Measurements from ENCODE around the gene INKA2. TPM values are rescaled to one million over a fixed set of nuclear protein-coding genes. Genes with fewer than 3 reads are reported as not detected.

The INKA2 gene
- total RNA-seq, 4 donors from 2014 or later, result 2.1 to 21.3 (median 6.6) TPM

GRCh38 chr1:111733992-111734341, 5.2 kb downstream of the INKA2 start:
- no peak for TF ChIP-seq CTCF (IDR thresholded peaks at IDR 0.05)
- DNase-seq (ENCODE audit: low spot score) (no peak), ATAC-seq (ENCODE audit: low FRiP score) (no peak)

GRCh38 chr1:111733183-111733991, 5.8 kb downstream of the INKA2 start:
- no peak for TF ChIP-seq CTCF (IDR thresholded peaks at IDR 0.05)
- DNase-seq (ENCODE audit: low spot score) (no peak), ATAC-seq (ENCODE audit: low FRiP score) (no peak)

- no peak for TF ChIP-seq CTCF (IDR thresholded peaks at IDR 0.05)
- no peak for DNase-seq (ENCODE audit: low spot score)
- ATAC-seq (ENCODE audit: low FRiP score), result no peak
Measured at GRCh38 chr1:111732718-111733117, 6.5 kb downstream of the INKA2 start.

GRCh38 chr1:111731956-111732355, 7.2 kb downstream of the INKA2 start:
- DNase-seq (ENCODE audit: low spot score) (no peak), ATAC-seq (ENCODE audit: low FRiP score) (no peak)
- no peak for TF ChIP-seq CTCF (IDR thresholded peaks at IDR 0.05)

- ATAC-seq (ENCODE audit: low FRiP score), result no peak
- no peak for DNase-seq (ENCODE audit: low spot score)
- no peak for TF ChIP-seq CTCF (IDR thresholded peaks at IDR 0.05)
Measured at GRCh38 chr1:111730706-111731105, 8.5 kb downstream of the INKA2 start.

- no peak for TF ChIP-seq CTCF (IDR thresholded peaks at IDR 0.05)
- DNase-seq (ENCODE audit: low spot score) (no peak), ATAC-seq (ENCODE audit: low FRiP score) (no peak)
Measured at GRCh38 chr1:111729946-111730681, 9.1 kb downstream of the INKA2 start.

Measured in omental fat pad (tissue), 4 donors.